ENCODE data around the gene WDR59. TPM values are rescaled to one million over a fixed set of nuclear protein-coding genes. Genes with fewer than 3 reads are reported as not detected.

The WDR59 gene
- total RNA-seq, 4 donors from 2014 or later, result 29.2 to 61.4 (median 45.6) TPM

- H3K27ac ChIP-seq, result peak overlapping the region; percentile 46 to 95 (median 77)
These were observed 26.8 kb upstream of the WDR59 start for GRCh38 chr16:75011634-75012307.

GRCh38 chr16:75010427-75010826, 25.5 kb upstream of the WDR59 start:
- DNase-seq (ENCODE audit: low spot score in 2 of 2), result no peak
- TF ChIP-seq CTCF (IDR thresholded peaks at IDR 0.05) (no peak), POLR2A (IDR thresholded peaks at IDR 0.05) (no peak), EP300 (IDR thresholded peaks at IDR 0.05) (no peak)
- Histone ChIP-seq H3K27ac (peak overlapping the region in 2 of 4 donors; percentile 89 to 95), H3K9me3 (no peaks in the 10 kb centered on the region), H3K4me3 (no peak overlapping the region), H3K36me3 (no peaks in the 10 kb centered on the region), H3K27me3 (no peaks in the 10 kb centered on the region), H3K4me1 (peaks cover 0 to 40% (median 17%) of the 10 kb centered on the region in 4 donors)
- WGBS, 2 donors, result 61 to 83% methylated on average over 3 of the region's 3 CpGs

More at GRCh38 chr16:75011634-75012307, 26.8 kb upstream of the WDR59 start:
- no peak for TF ChIP-seq POLR2A (IDR thresholded peaks at IDR 0.05)
- TF ChIP-seq EP300 (IDR thresholded peaks at IDR 0.05), result peak in 1 of 2 donors; percentile 63
- TF ChIP-seq CTCF (IDR thresholded peaks at IDR 0.05), result no peak
- DNase-seq (ENCODE audit: low spot score in 2 of 2), result peak in 1 of 2 donors; percentile 40
- WGBS, 2 donors, result 8 to 18% methylated on average over 3 of the region's 3 CpGs
- Histone ChIP-seq H3K36me3 (no peaks in the 10 kb centered on the region), H3K27me3 (no peaks in the 10 kb centered on the region), H3K9me3 (no peaks in the 10 kb centered on the region), H3K4me3 (no peak overlapping the region), H3K4me1 (peaks cover 0 to 40% (median 18%) of the 10 kb centered on the region in 4 donors)

GRCh38 chr16:75007443-75007842, 22.5 kb upstream of the WDR59 start:
- DNase-seq (ENCODE audit: low spot score in 2 of 2), result no peak
- H3K36me3 ChIP-seq, result no peaks in the 10 kb centered on the region
- whole genome bisulfite sequencing, 2 donors, result 59 to 61% methylated on average over 1 of the region's 1 CpG
- no peak overlapping the region for H3K27ac ChIP-seq
- no peaks in the 10 kb centered on the region for H3K9me3 ChIP-seq
- TF ChIP-seq POLR2A (IDR thresholded peaks at IDR 0.05), result no peak
- TF ChIP-seq CTCF (IDR thresholded peaks at IDR 0.05), result no peak
- TF ChIP-seq EP300 (IDR thresholded peaks at IDR 0.05), result no peak
- no peak overlapping the region for H3K4me3 ChIP-seq
- H3K27me3 ChIP-seq, result no peaks in the 10 kb centered on the region
- peaks cover 0 to 26% (median 12%) of the 10 kb centered on the region in 4 donors for H3K4me1 ChIP-seq

- Histone ChIP-seq H3K4me3 (no peak overlapping the region), H3K9me3 (no peaks in the 10 kb centered on the region), H3K4me1 (peaks cover 0 to 18% (median under 1%) of the 10 kb centered on the region in 4 donors), H3K27me3 (no peaks in the 10 kb centered on the region), H3K36me3 (no peaks in the 10 kb centered on the region), H3K27ac (no peak overlapping the region)
- no peak for TF ChIP-seq POLR2A (IDR thresholded peaks at IDR 0.05)
- no peak for TF ChIP-seq EP300 (IDR thresholded peaks at IDR 0.05)
- no peak for TF ChIP-seq CTCF (IDR thresholded peaks at IDR 0.05)
- no peak for DNase-seq (ENCODE audit: low spot score in 2 of 2)
- WGBS, 2 donors, result 89 to 91% methylated on average over 4 of the region's 4 CpGs
These were observed 20.8 kb upstream of the WDR59 start for GRCh38 chr16:75005697-75006096.

- Histone ChIP-seq H3K9me3 (no peaks in the 10 kb centered on the region), H3K27ac (no peak overlapping the region), H3K36me3 (no peaks in the 10 kb centered on the region), H3K4me3 (no peak overlapping the region), H3K27me3 (no peaks in the 10 kb centered on the region), H3K4me1 (peaks cover 0 to 22% (median 2%) of the 10 kb centered on the region in 4 donors)
- WGBS, 2 donors, result 100% methylated on average over 3 of the region's 3 CpGs
- TF ChIP-seq EP300 (IDR thresholded peaks at IDR 0.05) (no peak), CTCF (IDR thresholded peaks at IDR 0.05) (no peak), POLR2A (IDR thresholded peaks at IDR 0.05) (no peak)
- no peak for DNase-seq (ENCODE audit: low spot score in 2 of 2)
These were observed 19.5 kb upstream of the WDR59 start for GRCh38 chr16:75004460-75004859.

Measured in tibial nerve (tissue), 4 donors.